DND-41 (cell line): ENCODE data around the gene QRSL1.
A peak's percentile ranks its signal among the peaks of the same experiment; 100 is the strongest.

Experiments used
- ATAC-seq: fragments of 200-7000 bp; cut with Tn5 transposase; 3 replicates; pipeline ENCODE4 v1.9.1; 2021; ENCODE audit warnings: low read depth; ENCODE audit not compliant: insufficient read depth
- DNase-seq: peaks from one replicate; pipeline ENCODE4 v3.0.0-alpha.2; 2020
- H2AFZ ChIP-seq: 2 replicates; pipeline ENCODE4 v1.6.0; 2012; ENCODE audit warnings: low read depth, low read length
- H3K27ac ChIP-seq: 2 replicates; pipeline ENCODE4 v1.5.1; 2012; ENCODE audit warnings: low read length, inconsistent platforms
- H3K27me3 ChIP-seq: fragments of 200-600 bp; sonication (generic); 2 replicates; pipeline ENCODE4 v1.6.0; 2012; ENCODE audit warnings: low read length, mild to moderate bottlenecking, inconsistent platforms; ENCODE audit not compliant: insufficient read depth, poor library complexity
- H3K36me3 ChIP-seq: 2 replicates; pipeline ENCODE4 v1.5.1; 2012; ENCODE audit warnings: low read length, inconsistent platforms; ENCODE audit not compliant: insufficient read depth
- H3K4me1 ChIP-seq: 2 replicates; pipeline ENCODE4 v1.5.1; 2012; ENCODE audit warnings: mild to moderate bottlenecking, low read length; ENCODE audit not compliant: insufficient read depth
- H3K4me2 ChIP-seq: 2 replicates; pipeline ENCODE4 v1.6.0; 2012; ENCODE audit warnings: mild to moderate bottlenecking, moderate library complexity, low read length, inconsistent platforms; ENCODE audit not compliant: insufficient read depth
- H3K4me3 ChIP-seq, 2 experiments: fragments of 200-600 bp in 1 of 2; shearing (Covaris generic) in 1 of 2; 2 replicates each; pipeline ENCODE4 v1.5.1; 2012 to 2016; ENCODE audit warnings: inconsistent platforms in 2 of 2, low read length in 2 of 2, mild to moderate bottlenecking in 2 of 2, low read depth in 1 of 2, moderate library complexity in 1 of 2
- H3K79me2 ChIP-seq: 2 replicates; pipeline ENCODE4 v1.6.0; 2012; ENCODE audit warnings: low read length, inconsistent platforms; ENCODE audit not compliant: insufficient read depth
- H3K9ac ChIP-seq: 2 replicates; pipeline ENCODE4 v1.6.0; 2012; ENCODE audit warnings: low read depth, mild to moderate bottlenecking, inconsistent platforms, low read length, moderate library complexity
- H3K9me3 ChIP-seq: 2 replicates; pipeline ENCODE4 v1.5.1; 2012; ENCODE audit warnings: low read length, moderate library complexity, mild to moderate bottlenecking, inconsistent platforms; ENCODE audit not compliant: insufficient read depth, severe bottlenecking
- H4K20me1 ChIP-seq: 2 replicates; pipeline ENCODE4 v1.6.0; 2012; ENCODE audit warnings: low read length; ENCODE audit not compliant: insufficient read depth
- CTCF ChIP-seq: IDR thresholded peaks from 2 replicates; pipeline ENCODE4 v1.5.1; 2012; ENCODE audit warnings: borderline replicate concordance, low read length, moderate library complexity, mild to moderate bottlenecking; ENCODE audit not compliant: poor library complexity, severe bottlenecking; ENCODE audit errors: extremely low read depth
- EZH2 ChIP-seq: IDR thresholded peaks from 3 replicates; pipeline ENCODE4 v1.6.1; 2012; ENCODE audit warnings: borderline replicate concordance, low read depth, mild to moderate bottlenecking, moderate library complexity, low read length, inconsistent platforms; ENCODE audit not compliant: severe bottlenecking

QRSL1 gene

GRCh38 chr6:106628658-106629102 lies 698 bp upstream of the QRSL1 start:
- TF ChIP-seq CTCF (no peak), EZH2 (no peak)
- peaks cover 5% of the 10 kb centered on the region; the same call in 1 of the 2 replicates for H4K20me1 ChIP-seq
- H3K36me3 ChIP-seq, result no peaks in the 10 kb centered on the region
- H3K27ac ChIP-seq, result peak overlapping the region; percentile 79
- H3K27me3 ChIP-seq, result no peaks in the 10 kb centered on the region
- H3K4me1 ChIP-seq, result peaks cover 35% of the 10 kb centered on the region
- peak overlapping the region; percentile 96 for H3K4me2 ChIP-seq
- H2AFZ ChIP-seq, result peak overlapping the region; percentile 91
- no peaks in the 10 kb centered on the region for H3K9me3 ChIP-seq
- DNase-seq (peak; percentile 11), ATAC-seq (peak; percentile 15)
- peak overlapping the region; percentile 57 to 68 for H3K4me3 ChIP-seq
- peak overlapping the region; percentile 65 for H3K9ac ChIP-seq
- H3K79me2 ChIP-seq, result peaks cover 55% of the 10 kb centered on the region

GRCh38 chr6:106629859-106630163 lies 433 bp downstream of the QRSL1 start:
- peaks cover 15% of the 10 kb centered on the region; the same call in 1 of the 2 replicates for H4K20me1 ChIP-seq
- H3K27ac ChIP-seq, result peak overlapping the region; percentile 79
- no peaks in the 10 kb centered on the region for H3K27me3 ChIP-seq
- H3K9me3 ChIP-seq, result no peaks in the 10 kb centered on the region
- TF ChIP-seq CTCF (no peak), EZH2 (no peak)
- peaks cover 66% of the 10 kb centered on the region for H3K79me2 ChIP-seq
- DNase-seq (no peak), ATAC-seq (no peak; the same call in 2 of the 3 replicates)
- H3K9ac ChIP-seq, result peak overlapping the region; percentile 65
- peak overlapping the region; percentile 57 to 68 for H3K4me3 ChIP-seq
- H3K4me1 ChIP-seq, result peaks cover 35% of the 10 kb centered on the region
- H2AFZ ChIP-seq, result peak overlapping the region; percentile 83
- peak overlapping the region; percentile 96 for H3K4me2 ChIP-seq
- H3K36me3 ChIP-seq, result no peaks in the 10 kb centered on the region

GRCh38 chr6:106630366-106630765 lies 988 bp downstream of the QRSL1 start:
- Histone ChIP-seq H3K79me2 (peaks cover 72% of the 10 kb centered on the region), H2AFZ (peak overlapping the region; percentile 83), H3K27me3 (no peaks in the 10 kb centered on the region), H3K4me2 (peak overlapping the region; percentile 96), H3K36me3 (no peaks in the 10 kb centered on the region), H3K4me3 (peak overlapping the region; percentile 57 to 68), H3K27ac (peak overlapping the region; percentile 79; the same call in 1 of the 2 replicates), H4K20me1 (peaks cover 18% of the 10 kb centered on the region; the same call in 1 of the 2 replicates), H3K4me1 (peaks cover 35% of the 10 kb centered on the region), H3K9ac (peak overlapping the region; percentile 65), H3K9me3 (no peaks in the 10 kb centered on the region)
- TF ChIP-seq EZH2 (no peak), CTCF (no peak)
- no peak for ATAC-seq
- DNase-seq, result no peak
